ENCODE results near the gene FOXP1.

Gene FOXP1

DNA sequence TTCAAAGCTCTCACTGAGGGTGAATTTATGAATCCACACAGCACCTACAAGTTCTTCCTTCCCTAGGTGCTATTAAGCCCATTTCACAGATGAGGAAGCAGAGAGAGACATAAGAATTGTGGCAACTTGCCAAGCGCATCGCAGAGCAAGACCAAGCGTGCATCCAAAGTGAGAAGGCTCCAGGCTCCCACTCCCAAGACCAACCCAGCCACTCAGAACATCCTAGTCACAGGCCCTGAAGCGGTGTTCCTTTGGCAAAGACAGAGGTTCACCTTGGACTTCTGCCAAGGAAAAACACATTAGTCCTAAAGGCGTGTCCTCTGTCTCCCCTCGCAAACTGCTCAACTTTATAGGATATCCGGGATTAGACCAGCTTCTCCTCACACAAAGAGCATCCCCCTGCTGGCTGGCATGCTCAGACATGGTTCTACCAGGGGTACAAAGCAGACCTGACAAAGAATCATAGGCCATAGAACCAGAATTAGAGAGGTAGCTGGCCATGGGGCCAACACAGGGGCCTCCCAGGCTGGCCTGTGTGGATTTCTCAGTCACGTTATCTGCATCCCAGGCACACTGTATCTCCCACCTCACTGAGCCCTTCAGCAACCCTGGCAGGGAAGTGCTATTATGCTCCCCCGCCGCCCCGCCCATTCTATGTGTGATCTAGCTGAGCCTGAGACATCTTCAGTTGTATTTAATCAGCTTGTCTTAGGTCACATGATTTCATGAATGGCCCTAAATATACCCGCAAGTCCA is 160.2 kb downstream of the FOXP1 start:
- H3K9ac ChIP-seq (ENCODE audit: low read length) = no peak overlapping the region
- no peaks in the 10 kb centered on the region for H3K36me3 ChIP-seq (replicated peaks; ENCODE audit: low read depth, low read length)
- H3K27ac ChIP-seq (ENCODE audit: low read length) = no peak overlapping the region
- no peak overlapping the region for H2AFZ ChIP-seq (ENCODE audit: low read depth, low read length)
- no peak overlapping the region for H3K4me3 ChIP-seq (ENCODE audit: low read length)
- H3K4me1 ChIP-seq (ENCODE audit: low read length) = peaks cover 27% of the 10 kb centered on the region
- H3K9me3 ChIP-seq (ENCODE audit: insufficient read depth, low read length) = no peaks in the 10 kb centered on the region
- no peaks in the 10 kb centered on the region for H3K79me2 ChIP-seq (ENCODE audit: low read length)
- 0 out of 2 replicates have a peak, but pooled peaks cover 9% of the 10 kb centered on the region for H4K20me1 ChIP-seq (ENCODE audit: insufficient read depth, low read length)
- H3K4me2 ChIP-seq (ENCODE audit: low read length) = no peak overlapping the region
- H3K27me3 ChIP-seq (ENCODE audit: low read depth, low read length) = peaks cover 76% of the 10 kb centered on the region
- TF ChIP-seq, protein P1, sequence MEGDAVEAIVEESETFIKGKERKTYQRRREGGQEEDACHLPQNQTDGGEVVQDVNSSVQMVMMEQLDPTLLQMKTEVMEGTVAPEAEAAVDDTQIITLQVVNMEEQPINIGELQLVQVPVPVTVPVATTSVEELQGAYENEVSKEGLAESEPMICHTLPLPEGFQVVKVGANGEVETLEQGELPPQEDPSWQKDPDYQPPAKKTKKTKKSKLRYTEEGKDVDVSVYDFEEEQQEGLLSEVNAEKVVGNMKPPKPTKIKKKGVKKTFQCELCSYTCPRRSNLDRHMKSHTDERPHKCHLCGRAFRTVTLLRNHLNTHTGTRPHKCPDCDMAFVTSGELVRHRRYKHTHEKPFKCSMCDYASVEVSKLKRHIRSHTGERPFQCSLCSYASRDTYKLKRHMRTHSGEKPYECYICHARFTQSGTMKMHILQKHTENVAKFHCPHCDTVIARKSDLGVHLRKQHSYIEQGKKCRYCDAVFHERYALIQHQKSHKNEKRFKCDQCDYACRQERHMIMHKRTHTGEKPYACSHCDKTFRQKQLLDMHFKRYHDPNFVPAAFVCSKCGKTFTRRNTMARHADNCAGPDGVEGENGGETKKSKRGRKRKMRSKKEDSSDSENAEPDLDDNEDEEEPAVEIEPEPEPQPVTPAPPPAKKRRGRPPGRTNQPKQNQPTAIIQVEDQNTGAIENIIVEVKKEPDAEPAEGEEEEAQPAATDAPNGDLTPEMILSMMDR (IDR thresholded peaks at IDR 0.05; ENCODE audit: low read depth, low read length) = no peak
- no peak for TF ChIP-seq EZH2phosphoT487 (IDR thresholded peaks at IDR 0.05; ENCODE audit: low read depth)

DNA sequence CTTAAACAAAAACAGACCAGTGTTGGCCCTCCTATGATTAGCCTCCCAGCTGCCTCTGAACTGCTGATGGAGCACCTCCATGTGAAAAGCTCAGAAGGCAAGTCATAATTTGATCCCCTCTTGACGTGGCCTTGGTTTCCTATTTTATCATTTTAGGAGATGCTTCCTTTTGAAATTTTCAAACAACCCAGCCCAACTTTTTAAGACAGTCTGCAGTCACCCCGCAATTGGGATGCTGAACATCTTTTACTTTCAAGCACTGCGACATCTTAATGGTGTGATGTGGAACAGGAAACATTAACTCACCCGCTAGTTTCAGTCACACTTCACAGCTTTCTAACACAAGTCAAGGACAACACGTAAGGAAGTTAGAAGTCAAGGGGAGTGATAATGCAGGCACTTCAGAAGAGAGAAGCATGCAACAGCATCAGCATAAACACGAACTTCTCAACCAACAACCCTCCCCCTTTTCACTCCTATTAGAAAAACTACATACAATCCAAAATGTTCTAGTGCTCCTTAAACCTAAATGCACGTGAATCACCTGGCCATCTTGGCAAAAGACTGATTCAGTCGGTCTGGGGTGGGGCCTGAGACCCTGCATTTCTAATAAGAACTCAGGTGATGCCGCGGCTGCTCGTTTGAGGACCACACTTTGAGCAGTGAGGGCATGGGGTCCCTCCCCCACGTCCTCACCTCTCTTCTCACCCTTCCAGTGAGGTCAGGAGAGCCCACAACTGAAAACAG is 161.5 kb downstream of the FOXP1 start:
- no peak overlapping the region for H3K27ac ChIP-seq (ENCODE audit: low read length)
- H3K27me3 ChIP-seq (ENCODE audit: low read depth, low read length) = peaks cover 77% of the 10 kb centered on the region
- no peak overlapping the region for H2AFZ ChIP-seq (ENCODE audit: low read depth, low read length)
- no peak overlapping the region for H3K9ac ChIP-seq (ENCODE audit: low read length)
- H3K4me3 ChIP-seq (ENCODE audit: low read length) = peak overlapping the region; percentile 38
- H3K4me1 ChIP-seq (ENCODE audit: low read length) = peaks cover 30% of the 10 kb centered on the region
- 0 out of 2 replicates have a peak, but pooled peaks cover 9% of the 10 kb centered on the region for H4K20me1 ChIP-seq (ENCODE audit: insufficient read depth, low read length)
- TF ChIP-seq, protein P1 (IDR thresholded peaks at IDR 0.05; ENCODE audit: low read depth, low read length) = no peak
- no peak for TF ChIP-seq EZH2phosphoT487 (IDR thresholded peaks at IDR 0.05; ENCODE audit: low read depth)
- no peaks in the 10 kb centered on the region for H3K9me3 ChIP-seq (ENCODE audit: insufficient read depth, low read length)
- no peaks in the 10 kb centered on the region for H3K79me2 ChIP-seq (ENCODE audit: low read length)
- H3K36me3 ChIP-seq (replicated peaks; ENCODE audit: low read depth, low read length) = no peaks in the 10 kb centered on the region
- peak overlapping the region; percentile 73 for H3K4me2 ChIP-seq (ENCODE audit: low read length)

DNA sequence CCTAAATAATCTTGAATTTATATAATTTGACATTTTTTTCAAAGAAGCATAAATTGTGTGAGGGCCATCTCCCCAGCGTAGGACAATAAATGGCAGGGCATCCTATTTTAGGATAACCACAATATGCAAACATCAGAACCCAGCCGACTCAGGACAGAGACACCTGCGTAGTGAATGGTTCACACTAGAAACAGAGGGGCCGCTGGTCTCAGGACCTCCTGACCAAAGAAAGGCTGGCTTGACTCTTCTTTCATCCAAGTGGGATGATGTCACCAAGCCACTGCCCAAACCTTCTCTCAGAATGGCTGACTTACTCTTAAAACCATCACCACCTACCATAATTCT is 162.1 kb downstream of the FOXP1 start:
- peaks cover 80% of the 10 kb centered on the region for H3K27me3 ChIP-seq (ENCODE audit: low read depth, low read length)
- H3K9me3 ChIP-seq (ENCODE audit: insufficient read depth, low read length) = no peaks in the 10 kb centered on the region
- H3K79me2 ChIP-seq (ENCODE audit: low read length) = no peaks in the 10 kb centered on the region
- H3K4me3 ChIP-seq (ENCODE audit: low read length) = peak overlapping the region; percentile 38
- H3K36me3 ChIP-seq (replicated peaks; ENCODE audit: low read depth, low read length) = no peaks in the 10 kb centered on the region
- H4K20me1 ChIP-seq (ENCODE audit: insufficient read depth, low read length) = 0 out of 2 replicates have a peak, but pooled peaks cover 9% of the 10 kb centered on the region
- no peak overlapping the region for H3K27ac ChIP-seq (ENCODE audit: low read length)
- no peak overlapping the region for H3K9ac ChIP-seq (ENCODE audit: low read length)
- H3K4me2 ChIP-seq (ENCODE audit: low read length) = peak overlapping the region; percentile 73
- no peak for TF ChIP-seq EZH2phosphoT487 (IDR thresholded peaks at IDR 0.05; ENCODE audit: low read depth)
- TF ChIP-seq, protein P1 (IDR thresholded peaks at IDR 0.05; ENCODE audit: low read depth, low read length) = no peak
- peaks cover 30% of the 10 kb centered on the region for H3K4me1 ChIP-seq (ENCODE audit: low read length)
- H2AFZ ChIP-seq (ENCODE audit: low read depth, low read length) = no peak overlapping the region

DNA sequence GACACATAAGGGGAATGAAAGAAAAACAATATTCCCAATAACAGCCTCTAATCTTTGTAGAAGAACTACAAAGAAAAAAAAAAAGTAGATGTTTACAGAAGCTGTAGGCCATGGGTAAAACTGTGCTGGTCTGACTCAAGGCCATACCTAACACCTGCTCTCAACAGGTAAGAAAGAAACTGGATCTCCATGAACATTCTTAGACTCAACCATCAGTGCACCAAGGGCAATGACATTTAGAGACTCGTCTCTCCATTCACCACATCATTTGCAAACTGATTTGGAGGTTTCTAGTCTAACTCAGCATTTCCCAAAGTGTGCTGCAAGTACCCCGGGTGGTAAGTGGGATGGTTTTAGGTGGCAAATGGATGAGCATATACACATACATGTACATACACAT is 164.2 kb downstream of the FOXP1 start:
- H3K4me1 ChIP-seq (ENCODE audit: low read length) = peaks cover 30% of the 10 kb centered on the region
- no peak overlapping the region for H3K27ac ChIP-seq (ENCODE audit: low read length)
- no peaks in the 10 kb centered on the region for H3K9me3 ChIP-seq (ENCODE audit: insufficient read depth, low read length)
- no peak for TF ChIP-seq EZH2phosphoT487 (IDR thresholded peaks at IDR 0.05; ENCODE audit: low read depth)
- TF ChIP-seq, protein P1 (IDR thresholded peaks at IDR 0.05; ENCODE audit: low read depth, low read length) = no peak
- H3K79me2 ChIP-seq (ENCODE audit: low read length) = no peaks in the 10 kb centered on the region
- H3K27me3 ChIP-seq (ENCODE audit: low read depth, low read length) = peaks cover 78% of the 10 kb centered on the region
- no peak overlapping the region for H2AFZ ChIP-seq (ENCODE audit: low read depth, low read length)
- H3K36me3 ChIP-seq (replicated peaks; ENCODE audit: low read depth, low read length) = no peaks in the 10 kb centered on the region
- H4K20me1 ChIP-seq (ENCODE audit: insufficient read depth, low read length) = 0 out of 2 replicates have a peak, but pooled peaks cover 12% of the 10 kb centered on the region
- no peak overlapping the region for H3K4me3 ChIP-seq (ENCODE audit: low read length)
- H3K4me2 ChIP-seq (ENCODE audit: low read length) = no peak overlapping the region
- H3K9ac ChIP-seq (ENCODE audit: low read length) = no peak overlapping the region

All from OCI-LY3 (cell line).